ENCODE results near the gene CARS1. TPM values are rescaled to one million over a fixed set of nuclear protein-coding genes. Genes with fewer than 3 reads are reported as not detected.

The CARS1 gene
- total RNA-seq, 1 donor from 2014 or later: 14.3 TPM

GRCh38 chr11:3088806-3089205 is 31.6 kb upstream of the CARS1 start:
- TF ChIP-seq CTCF (IDR thresholded peaks at IDR 0.05; ENCODE audit: borderline replicate concordance): no peak
- intact Hi-C loops (cut with micrococcal nuclease): no loop called here
- DNase-seq: no peak
- no peak overlapping the region for H3K4me3 ChIP-seq
- H3K27me3 ChIP-seq (ENCODE audit: low read depth): peaks cover under 1% of the 10 kb centered on the region
- no peak overlapping the region for H3K27ac ChIP-seq (replicated peaks)
- H3K36me3 ChIP-seq: peaks cover 29% of the 10 kb centered on the region
- H3K4me1 ChIP-seq: peaks cover 14% of the 10 kb centered on the region
- no peaks in the 10 kb centered on the region for H3K9me3 ChIP-seq (replicated peaks)

- Histone ChIP-seq H3K4me3 (no peak overlapping the region), H3K27me3 (ENCODE audit: low read depth) (peaks cover 8% of the 10 kb centered on the region), H3K27ac (replicated peaks) (no peak overlapping the region), H3K4me1 (peaks cover 9% of the 10 kb centered on the region), H3K36me3 (peaks cover 29% of the 10 kb centered on the region), H3K9me3 (replicated peaks) (no peaks in the 10 kb centered on the region)
- no peak for DNase-seq
- TF ChIP-seq CTCF (IDR thresholded peaks at IDR 0.05; ENCODE audit: borderline replicate concordance): no peak
- intact Hi-C loops (cut with micrococcal nuclease): no loop called here
Observed at GRCh38 chr11:3087821-3088800, 30.9 kb upstream of the CARS1 start.

GRCh38 chr11:3087373-3087772 is 30.1 kb upstream of the CARS1 start:
- Histone ChIP-seq H3K4me1 (peaks cover 6% of the 10 kb centered on the region), H3K36me3 (peaks cover 25% of the 10 kb centered on the region), H3K9me3 (replicated peaks) (no peaks in the 10 kb centered on the region), H3K27ac (replicated peaks) (no peak overlapping the region), H3K4me3 (no peak overlapping the region), H3K27me3 (ENCODE audit: low read depth) (peaks cover 14% of the 10 kb centered on the region)
- DNase-seq: no peak
- TF ChIP-seq CTCF (IDR thresholded peaks at IDR 0.05; ENCODE audit: borderline replicate concordance): no peak
- intact Hi-C loops (cut with micrococcal nuclease): no loop called here

- Histone ChIP-seq H3K4me1 (no peaks in the 10 kb centered on the region), H3K36me3 (peaks cover 23% of the 10 kb centered on the region), H3K27me3 (ENCODE audit: low read depth) (peaks cover 14% of the 10 kb centered on the region), H3K4me3 (no peak overlapping the region), H3K27ac (replicated peaks) (no peak overlapping the region), H3K9me3 (replicated peaks) (no peaks in the 10 kb centered on the region)
- TF ChIP-seq CTCF (IDR thresholded peaks at IDR 0.05; ENCODE audit: borderline replicate concordance): no peak
- intact Hi-C loops (cut with micrococcal nuclease): no loop called here
- no peak for DNase-seq
Observed at GRCh38 chr11:3086671-3087150, 29.5 kb upstream of the CARS1 start.

GRCh38 chr11:3086114-3086513 is 28.9 kb upstream of the CARS1 start:
- no peak for DNase-seq
- H3K36me3 ChIP-seq: peaks cover 23% of the 10 kb centered on the region
- H3K9me3 ChIP-seq (replicated peaks): no peaks in the 10 kb centered on the region
- TF ChIP-seq CTCF (IDR thresholded peaks at IDR 0.05; ENCODE audit: borderline replicate concordance): no peak
- H3K4me3 ChIP-seq: no peak overlapping the region
- peaks cover 14% of the 10 kb centered on the region for H3K27me3 ChIP-seq (ENCODE audit: low read depth)
- H3K4me1 ChIP-seq: no peaks in the 10 kb centered on the region
- intact Hi-C loops (cut with micrococcal nuclease): no loop called here
- H3K27ac ChIP-seq (replicated peaks): no peak overlapping the region
